Measurements from ENCODE around the gene KRTAP5-3.
"Not testable (repeated sequence)": the region's sequence is repeated elsewhere in the genome, so short reads cannot be mapped to it uniquely, and the experiment has no call there.

KRTAP5-3 gene

GRCh38 chr11:1600626-1601025, 7.6 kb downstream of the KRTAP5-3 start:
- H3K4me1 ChIP-seq (ENCODE audit: control insufficient read depth, insufficient read depth, low read length) = no peaks in the 10 kb centered on the region
- no peak overlapping the region for H3K27ac ChIP-seq (ENCODE audit: low read depth, low read length)
- H3K27me3 ChIP-seq (ENCODE audit: control insufficient read depth, insufficient read depth, low read length) = peaks cover 2% of the 10 kb centered on the region
- H3K36me3 ChIP-seq (ENCODE audit: control insufficient read depth, insufficient read depth, low read length) = no peaks in the 10 kb centered on the region
- no peak overlapping the region for H3K9ac ChIP-seq (ENCODE audit: low read length)
- H3K4me3 ChIP-seq (ENCODE audit: low read length) = no peak overlapping the region

- Histone ChIP-seq H3K4me3 (ENCODE audit: low read length) (no peak overlapping the region), H3K36me3 (ENCODE audit: control insufficient read depth, insufficient read depth, low read length) (no peaks in the 10 kb centered on the region), H3K27ac (ENCODE audit: low read depth, low read length) (no peak overlapping the region), H3K27me3 (ENCODE audit: control insufficient read depth, insufficient read depth, low read length) (peaks cover 2% of the 10 kb centered on the region), H3K4me1 (ENCODE audit: control insufficient read depth, insufficient read depth, low read length) (no peaks in the 10 kb centered on the region), H3K9ac (ENCODE audit: low read length) (no peak overlapping the region)
Observed at GRCh38 chr11:1598816-1599215, 9.4 kb downstream of the KRTAP5-3 start.

GRCh38 chr11:1598406-1598805, 9.9 kb downstream of the KRTAP5-3 start:
- not testable (repeated sequence) for H3K9ac ChIP-seq (ENCODE audit: low read length); H3K27me3 ChIP-seq (ENCODE audit: control insufficient read depth, insufficient read depth, low read length)

GRCh38 chr11:1597994-1598380, 10.3 kb downstream of the KRTAP5-3 start, which contains the start of gene KRTAP5-2:
Gene KRTAP5-2 (minus strand): TSS chr11:1598294. CDS start chr11:1598250, 44 bp downstream.
- H3K9ac ChIP-seq (ENCODE audit: low read length) = no peak within 1 kb of the TSS
- no peak within 1 kb of the TSS for H3K4me3 ChIP-seq (ENCODE audit: low read length)
- H3K27ac ChIP-seq (ENCODE audit: low read depth, low read length) = no peak within 1 kb of the TSS
- peaks cover 2% of the 10 kb centered on the region for H3K27me3 ChIP-seq (ENCODE audit: control insufficient read depth, insufficient read depth, low read length)
- no peaks in the 10 kb centered on the region for H3K36me3 ChIP-seq (ENCODE audit: control insufficient read depth, insufficient read depth, low read length)
- no peaks in the 10 kb centered on the region for H3K4me1 ChIP-seq (ENCODE audit: control insufficient read depth, insufficient read depth, low read length)

More at GRCh38 chr11:1598406-1598805, 9.9 kb downstream of the KRTAP5-3 start:
- not testable (repeated sequence) for H3K4me1 ChIP-seq (ENCODE audit: control insufficient read depth, insufficient read depth, low read length); H3K4me3 ChIP-seq (ENCODE audit: low read length); H3K36me3 ChIP-seq (ENCODE audit: control insufficient read depth, insufficient read depth, low read length); H3K27ac ChIP-seq (ENCODE audit: low read depth, low read length)

- Histone ChIP-seq H3K36me3 (ENCODE audit: control insufficient read depth, insufficient read depth, low read length) (no peaks in the 10 kb centered on the region), H3K4me3 (ENCODE audit: low read length) (no peak overlapping the region), H3K27me3 (ENCODE audit: control insufficient read depth, insufficient read depth, low read length) (peaks cover 2% of the 10 kb centered on the region), H3K9ac (ENCODE audit: low read length) (no peak overlapping the region), H3K27ac (ENCODE audit: low read depth, low read length) (no peak overlapping the region), H3K4me1 (ENCODE audit: control insufficient read depth, insufficient read depth, low read length) (no peaks in the 10 kb centered on the region)
Observed at GRCh38 chr11:1597331-1597993, 10.8 kb downstream of the KRTAP5-3 start.

- H3K9ac ChIP-seq (ENCODE audit: low read length); H3K36me3 ChIP-seq (ENCODE audit: control insufficient read depth, insufficient read depth, low read length); H3K27ac ChIP-seq (ENCODE audit: low read depth, low read length); H3K4me3 ChIP-seq (ENCODE audit: low read length); H3K4me1 ChIP-seq (ENCODE audit: control insufficient read depth, insufficient read depth, low read length); H3K27me3 ChIP-seq (ENCODE audit: control insufficient read depth, insufficient read depth, low read length): not testable (repeated sequence)
Observed at GRCh38 chr11:1596576-1597121, 11.6 kb downstream of the KRTAP5-3 start.

- H3K36me3 ChIP-seq (ENCODE audit: control insufficient read depth, insufficient read depth, low read length); H3K4me3 ChIP-seq (ENCODE audit: low read length); H3K27ac ChIP-seq (ENCODE audit: low read depth, low read length); H3K27me3 ChIP-seq (ENCODE audit: control insufficient read depth, insufficient read depth, low read length); H3K9ac ChIP-seq (ENCODE audit: low read length); H3K4me1 ChIP-seq (ENCODE audit: control insufficient read depth, insufficient read depth, low read length): not testable (repeated sequence)
Observed at GRCh38 chr11:1595994-1596575, 12.2 kb downstream of the KRTAP5-3 start.

DNA sequence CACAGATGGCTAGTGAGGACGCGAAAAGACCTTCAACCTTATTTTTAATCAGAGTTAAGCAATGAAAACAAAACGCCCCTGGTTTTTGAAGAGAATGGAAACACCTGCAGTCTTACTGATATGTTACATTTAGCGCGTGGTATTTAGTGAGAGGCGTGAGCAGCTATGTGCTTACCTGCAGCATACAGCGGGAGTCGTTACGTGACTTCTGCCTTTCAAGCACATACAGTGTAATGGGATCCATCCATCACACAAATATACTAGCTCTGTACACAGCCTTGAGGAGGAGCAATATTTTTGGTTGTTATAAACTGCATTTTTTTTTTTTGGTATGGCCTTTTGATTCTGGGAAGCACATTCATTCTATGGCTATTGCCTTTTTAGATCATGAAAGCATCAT, 15.6 kb downstream of the KRTAP5-3 start:
- H3K4me1 ChIP-seq (ENCODE audit: control insufficient read depth, insufficient read depth, low read length) = no peaks in the 10 kb centered on the region
- no peaks in the 10 kb centered on the region for H3K36me3 ChIP-seq (ENCODE audit: control insufficient read depth, insufficient read depth, low read length)
- peaks cover 2% of the 10 kb centered on the region for H3K27me3 ChIP-seq (ENCODE audit: control insufficient read depth, insufficient read depth, low read length)
- H3K4me3 ChIP-seq (ENCODE audit: low read length) = no peak overlapping the region
- H3K27ac ChIP-seq (ENCODE audit: low read depth, low read length) = no peak overlapping the region
- no peak overlapping the region for H3K9ac ChIP-seq (ENCODE audit: low read length)

GRCh38 chr11:1589996-1590395, 18.3 kb downstream of the KRTAP5-3 start:
- Histone ChIP-seq H3K9ac (ENCODE audit: low read length) (no peak overlapping the region), H3K4me1 (ENCODE audit: control insufficient read depth, insufficient read depth, low read length) (no peaks in the 10 kb centered on the region), H3K27me3 (ENCODE audit: control insufficient read depth, insufficient read depth, low read length) (no peaks in the 10 kb centered on the region), H3K4me3 (ENCODE audit: low read length) (no peak overlapping the region), H3K27ac (ENCODE audit: low read depth, low read length) (no peak overlapping the region), H3K36me3 (ENCODE audit: control insufficient read depth, insufficient read depth, low read length) (no peaks in the 10 kb centered on the region)

GRCh38 chr11:1589191-1589963, 18.9 kb downstream of the KRTAP5-3 start:
- not testable (repeated sequence) for H3K36me3 ChIP-seq (ENCODE audit: control insufficient read depth, insufficient read depth, low read length); H3K4me1 ChIP-seq (ENCODE audit: control insufficient read depth, insufficient read depth, low read length); H3K27me3 ChIP-seq (ENCODE audit: control insufficient read depth, insufficient read depth, low read length); H3K27ac ChIP-seq (ENCODE audit: low read depth, low read length); H3K4me3 ChIP-seq (ENCODE audit: low read length); H3K9ac ChIP-seq (ENCODE audit: low read length)

- no peak overlapping the region for H3K27ac ChIP-seq (ENCODE audit: low read depth, low read length)
- no peaks in the 10 kb centered on the region for H3K4me1 ChIP-seq (ENCODE audit: control insufficient read depth, insufficient read depth, low read length)
- H3K9ac ChIP-seq (ENCODE audit: low read length) = no peak overlapping the region
- no peaks in the 10 kb centered on the region for H3K36me3 ChIP-seq (ENCODE audit: control insufficient read depth, insufficient read depth, low read length)
- H3K27me3 ChIP-seq (ENCODE audit: control insufficient read depth, insufficient read depth, low read length) = no peaks in the 10 kb centered on the region
- no peak overlapping the region for H3K4me3 ChIP-seq (ENCODE audit: low read length)
Observed at GRCh38 chr11:1586699-1587098, 21.6 kb downstream of the KRTAP5-3 start.

DNA sequence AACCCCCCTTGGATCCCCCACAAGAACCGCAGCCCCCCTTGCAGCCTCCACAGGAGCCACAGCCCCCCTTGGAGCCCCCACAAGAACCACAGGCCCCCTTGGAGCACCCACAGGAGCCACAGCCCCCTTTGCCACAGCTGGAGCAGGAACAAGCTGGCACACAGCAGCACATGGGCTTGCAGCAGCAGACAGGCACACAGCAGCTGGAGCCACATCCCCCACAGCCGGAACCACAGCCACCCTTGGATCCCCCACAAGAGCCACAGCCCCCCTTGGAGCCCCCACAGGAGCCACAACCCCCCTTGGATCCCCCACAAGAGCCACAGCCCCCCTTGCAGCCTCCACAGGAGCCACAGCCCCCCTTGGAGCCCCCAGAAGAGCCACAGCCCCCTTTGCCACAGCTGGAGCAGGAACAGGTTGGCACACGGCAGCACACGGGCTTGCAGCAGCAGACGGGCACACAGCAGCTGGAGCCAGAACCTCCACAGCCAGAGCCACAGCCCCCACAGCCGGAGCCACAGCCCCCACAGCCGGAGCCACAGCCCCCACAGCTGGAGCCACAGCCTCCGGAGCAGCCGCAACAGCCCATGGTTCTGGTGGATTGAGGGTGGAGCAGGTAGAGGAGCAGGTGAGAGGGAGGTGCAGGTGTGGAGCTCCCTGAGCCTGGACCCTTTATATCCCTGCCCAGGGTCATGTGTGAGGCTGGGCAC, 23.4 kb downstream of the KRTAP5-3 start, which contains the start of gene KRTAP5-1:
Gene KRTAP5-1, minus strand, starts transcription at position 623 of the 710 bp plus-strand sequence. Its CDS starts 34 bp downstream, at position 589.
- H3K27ac ChIP-seq (ENCODE audit: low read depth, low read length); H3K27me3 ChIP-seq (ENCODE audit: control insufficient read depth, insufficient read depth, low read length); H3K4me1 ChIP-seq (ENCODE audit: control insufficient read depth, insufficient read depth, low read length): not testable (repeated sequence)

More for the DNA sequence above, 23.4 kb downstream of the KRTAP5-3 start, which contains the start of gene KRTAP5-1:
- H3K4me3 ChIP-seq (ENCODE audit: low read length); H3K9ac ChIP-seq (ENCODE audit: low read length); H3K36me3 ChIP-seq (ENCODE audit: control insufficient read depth, insufficient read depth, low read length): not testable (repeated sequence)

All from rectal smooth muscle tissue (tissue), 1 donor.